22Rv1 (cell line): ENCODE results near the gene ANGPTL1.

Source experiments
- ZFX ChIP-seq: fragments of 450-650 bp; IDR thresholded peaks from 2 replicates; pipeline ENCODE4 v1.6.1; 2017; ENCODE audit warnings: antibody characterized with exemption, borderline replicate concordance
- TF ChIP-seq, protein P1 (sequence below): fragments of 450-650 bp; IDR thresholded peaks from 2 replicates; pipeline ENCODE4 v1.5.1; 2017; ENCODE audit warnings: mild to moderate bottlenecking

DNA sequence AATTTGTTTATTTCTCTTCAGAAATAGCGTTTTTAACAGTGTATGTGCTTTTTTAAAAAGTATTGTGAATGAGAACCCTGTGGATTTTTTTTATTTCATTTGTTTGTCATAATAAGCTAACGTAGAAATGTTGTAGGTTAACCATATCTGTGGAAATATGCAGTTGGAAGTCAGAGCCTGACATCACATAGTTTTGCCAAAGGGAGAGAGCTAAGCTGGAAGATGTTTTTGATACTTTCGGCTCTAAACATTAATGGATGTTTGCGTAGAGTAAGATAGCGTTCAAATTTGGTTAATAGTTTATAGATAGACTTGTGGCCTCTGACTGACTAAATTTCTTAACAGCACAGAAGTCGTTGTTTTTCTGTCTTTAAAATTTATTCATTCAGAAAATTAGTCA, 47.4 kb upstream of the ANGPTL1 start:
- TF ChIP-seq, protein P1, sequence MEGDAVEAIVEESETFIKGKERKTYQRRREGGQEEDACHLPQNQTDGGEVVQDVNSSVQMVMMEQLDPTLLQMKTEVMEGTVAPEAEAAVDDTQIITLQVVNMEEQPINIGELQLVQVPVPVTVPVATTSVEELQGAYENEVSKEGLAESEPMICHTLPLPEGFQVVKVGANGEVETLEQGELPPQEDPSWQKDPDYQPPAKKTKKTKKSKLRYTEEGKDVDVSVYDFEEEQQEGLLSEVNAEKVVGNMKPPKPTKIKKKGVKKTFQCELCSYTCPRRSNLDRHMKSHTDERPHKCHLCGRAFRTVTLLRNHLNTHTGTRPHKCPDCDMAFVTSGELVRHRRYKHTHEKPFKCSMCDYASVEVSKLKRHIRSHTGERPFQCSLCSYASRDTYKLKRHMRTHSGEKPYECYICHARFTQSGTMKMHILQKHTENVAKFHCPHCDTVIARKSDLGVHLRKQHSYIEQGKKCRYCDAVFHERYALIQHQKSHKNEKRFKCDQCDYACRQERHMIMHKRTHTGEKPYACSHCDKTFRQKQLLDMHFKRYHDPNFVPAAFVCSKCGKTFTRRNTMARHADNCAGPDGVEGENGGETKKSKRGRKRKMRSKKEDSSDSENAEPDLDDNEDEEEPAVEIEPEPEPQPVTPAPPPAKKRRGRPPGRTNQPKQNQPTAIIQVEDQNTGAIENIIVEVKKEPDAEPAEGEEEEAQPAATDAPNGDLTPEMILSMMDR = no peak
- TF ChIP-seq ZFX = no peak
